ENCODE results near the gene SYDE2.
"Not testable (repeated sequence)": the region's sequence is repeated elsewhere in the genome, so short reads cannot be mapped to it uniquely, and the experiment has no call there.

Gene SYDE2

GRCh38 chr1:85171721-85172120 lies 29.1 kb downstream of the SYDE2 start:
- in situ Hi-C loops (cut with MboI; ENCODE audit: low sequenced_read_pairs), result no loop called here

DNA sequence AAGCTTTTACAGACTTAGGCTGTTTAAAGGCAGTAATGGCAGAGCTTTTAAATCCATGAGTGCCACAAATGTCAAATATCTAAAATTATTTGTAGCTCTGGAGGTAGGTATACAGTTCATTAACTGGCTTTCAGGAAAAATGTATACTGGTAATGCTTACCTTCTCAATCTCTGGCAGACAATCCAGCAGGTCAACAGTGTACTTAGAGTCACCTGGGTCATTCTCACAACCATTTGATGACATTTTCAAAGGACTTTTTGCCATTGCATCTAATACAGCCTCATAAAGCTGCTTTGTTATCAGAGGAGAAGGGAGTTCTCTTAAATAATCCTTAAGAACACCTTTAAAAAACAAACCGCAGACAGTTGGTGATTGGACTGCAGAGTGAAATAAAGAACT lies 31.9 kb downstream of the SYDE2 start:
- in situ Hi-C loops (cut with MboI; ENCODE audit: low sequenced_read_pairs), result no loop called here

- in situ Hi-C loops (cut with MboI; ENCODE audit: low sequenced_read_pairs), result no loop called here
Measured at GRCh38 chr1:85166351-85166750, 34.5 kb downstream of the SYDE2 start.

DNA sequence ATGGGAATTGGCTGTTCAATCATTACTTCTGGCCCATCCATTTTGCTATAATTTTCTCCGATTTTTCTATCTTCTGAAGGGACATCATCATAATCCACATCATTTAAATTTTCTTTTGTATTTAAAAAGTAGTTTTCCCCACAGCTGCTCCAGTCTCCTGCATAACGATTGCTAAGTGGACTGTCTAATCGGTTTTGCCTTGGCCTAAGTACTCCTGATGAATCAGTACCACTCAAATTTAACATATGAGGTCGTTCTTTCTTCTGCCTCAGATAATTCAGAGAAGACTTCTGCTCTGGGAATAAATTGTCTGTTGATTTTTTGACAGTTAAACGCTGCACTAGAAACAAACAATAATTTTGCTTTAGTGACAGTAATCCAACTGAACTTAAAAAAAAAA lies 41.9 kb downstream of the SYDE2 start:
- in situ Hi-C loops (cut with MboI; ENCODE audit: low sequenced_read_pairs), result no loop called here

- in situ Hi-C loops (cut with MboI; ENCODE audit: low sequenced_read_pairs), result no loop called here
Measured at GRCh38 chr1:85157436-85157835, 43.4 kb downstream of the SYDE2 start.

DNA sequence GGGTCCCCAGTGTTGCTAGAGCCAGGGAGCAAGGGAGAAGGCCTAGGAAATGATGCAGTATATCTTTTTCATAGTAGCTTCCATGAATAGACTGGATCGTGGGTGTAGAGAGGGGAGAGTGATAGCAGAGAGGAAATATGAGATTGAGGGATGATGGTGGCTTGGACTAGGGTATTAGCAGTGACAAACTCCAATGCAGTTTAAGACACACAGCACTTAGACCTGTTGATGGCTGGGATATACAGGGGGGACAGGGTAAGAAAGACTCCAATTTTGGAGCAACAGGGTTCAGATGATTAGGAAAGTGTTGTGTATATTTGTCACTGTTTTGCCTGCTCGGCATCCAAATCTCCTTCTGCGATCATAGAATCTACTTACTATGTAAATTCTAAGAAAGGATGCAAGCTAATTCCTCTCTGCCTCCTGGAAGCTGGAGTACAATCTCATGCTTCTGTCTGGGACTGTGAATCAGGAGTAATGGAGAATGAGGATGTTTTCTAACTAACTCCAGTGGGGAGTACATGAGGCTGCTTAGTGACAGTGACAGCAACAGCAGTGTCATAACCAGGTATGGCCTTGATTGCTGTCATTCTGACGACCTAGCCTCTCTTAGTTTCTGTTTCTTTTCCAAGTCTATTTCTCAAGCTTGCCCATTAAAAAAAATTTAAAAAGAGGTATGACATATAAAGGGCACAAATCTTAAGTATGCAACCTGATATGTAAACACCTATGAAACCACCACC lies 47.5 kb downstream of the SYDE2 start:
- in situ Hi-C loops (cut with MboI; ENCODE audit: low sequenced_read_pairs), result no loop called here

DNA sequence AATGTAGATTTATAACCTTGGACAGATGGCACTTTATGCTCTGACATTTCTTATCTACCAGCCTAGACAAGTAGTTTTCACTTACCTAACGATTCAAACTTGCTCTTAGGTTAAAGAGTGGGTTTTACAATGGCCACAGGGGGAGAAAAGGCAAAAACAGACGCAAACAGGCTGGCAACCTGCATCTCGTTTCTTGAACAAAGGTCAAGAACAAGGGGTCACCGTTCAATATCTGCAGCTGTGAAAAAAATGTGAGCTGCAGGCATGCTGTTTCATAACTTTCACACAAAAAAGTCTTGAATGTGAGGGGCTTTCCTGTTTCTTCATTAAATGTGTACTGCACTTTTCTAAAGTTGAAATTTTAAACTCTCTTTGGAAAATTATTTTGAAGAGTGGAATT lies 49.4 kb downstream of the SYDE2 start:
- in situ Hi-C loops (cut with MboI; ENCODE audit: low sequenced_read_pairs), result no loop called here

DNA sequence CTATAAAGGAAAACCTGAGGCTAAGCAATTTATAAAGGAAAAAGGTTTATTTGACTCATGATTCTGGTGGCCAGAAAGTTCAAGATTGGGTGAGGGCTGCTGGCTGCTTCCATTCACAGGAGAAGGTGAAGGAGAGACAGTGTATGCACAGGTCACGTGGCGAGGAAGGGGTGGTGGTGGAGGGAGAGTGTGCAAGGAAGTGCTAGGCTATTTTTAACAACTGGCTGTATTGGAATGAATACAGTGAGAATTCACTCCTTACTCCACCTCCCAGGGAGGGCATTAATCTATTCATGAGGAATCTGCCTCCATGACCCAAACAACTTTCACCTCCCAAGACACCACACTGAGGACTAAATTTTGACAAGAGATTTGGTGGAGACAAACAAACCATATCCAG lies 51.0 kb downstream of the SYDE2 start:
- in situ Hi-C loops (cut with MboI; ENCODE audit: low sequenced_read_pairs), result no loop called here

GRCh38 chr1:85148524-85149250 lies 52.1 kb downstream of the SYDE2 start:
- in situ Hi-C loops (cut with MboI; ENCODE audit: low sequenced_read_pairs), result no loop called here

- in situ Hi-C loops (cut with MboI; ENCODE audit: low sequenced_read_pairs), result no loop called here
Measured at GRCh38 chr1:85146972-85147359, 53.9 kb downstream of the SYDE2 start.

- in situ Hi-C loops (cut with MboI; ENCODE audit: low sequenced_read_pairs), result not testable (repeated sequence)
Measured at GRCh38 chr1:85146298-85146971, 54.4 kb downstream of the SYDE2 start.

GRCh38 chr1:85144351-85144750 lies 56.5 kb downstream of the SYDE2 start:
- in situ Hi-C loops (cut with MboI; ENCODE audit: low sequenced_read_pairs), result no loop called here

DNA sequence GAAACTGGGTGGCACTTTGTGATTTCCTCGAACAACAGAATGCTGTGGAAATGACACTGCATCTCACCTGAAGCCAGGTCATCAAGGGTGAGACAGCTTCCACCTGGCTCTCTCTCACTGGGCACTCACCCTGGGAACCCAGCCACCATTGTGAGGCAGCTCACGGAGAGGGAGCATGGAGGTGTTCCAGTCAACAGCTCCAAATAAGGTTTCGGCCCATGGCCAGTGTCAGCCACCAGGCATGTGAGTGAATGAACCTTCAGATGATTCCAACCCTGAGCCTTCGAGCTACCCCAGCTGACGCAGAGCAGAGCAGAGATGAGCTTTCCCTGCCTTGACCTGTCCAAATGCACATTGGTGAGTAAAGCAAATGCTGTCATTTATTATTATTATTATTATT lies 58.1 kb downstream of the SYDE2 start:
- in situ Hi-C loops (cut with MboI; ENCODE audit: low sequenced_read_pairs), result no loop called here

DNA sequence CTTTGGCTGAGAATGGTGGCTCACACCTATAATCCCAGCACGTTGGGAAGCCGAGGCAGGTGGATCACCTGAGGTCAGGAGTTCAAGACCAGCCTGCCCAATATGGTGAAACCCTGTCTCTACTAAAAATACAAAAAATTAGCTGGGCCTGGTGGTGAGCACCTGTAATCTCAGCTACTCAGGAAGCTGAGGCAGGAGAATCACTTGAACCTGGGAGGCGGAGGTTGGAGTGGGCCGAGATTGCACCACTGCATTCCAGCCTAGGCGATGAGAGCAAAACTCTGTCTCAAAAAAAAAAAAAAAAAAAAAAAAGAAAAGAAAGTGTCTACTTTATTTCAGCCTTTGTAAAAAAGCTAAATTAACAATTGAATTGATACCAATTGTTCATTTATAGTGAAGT lies 62.4 kb downstream of the SYDE2 start:
- in situ Hi-C loops (cut with MboI; ENCODE audit: low sequenced_read_pairs), result not testable (repeated sequence)

DNA sequence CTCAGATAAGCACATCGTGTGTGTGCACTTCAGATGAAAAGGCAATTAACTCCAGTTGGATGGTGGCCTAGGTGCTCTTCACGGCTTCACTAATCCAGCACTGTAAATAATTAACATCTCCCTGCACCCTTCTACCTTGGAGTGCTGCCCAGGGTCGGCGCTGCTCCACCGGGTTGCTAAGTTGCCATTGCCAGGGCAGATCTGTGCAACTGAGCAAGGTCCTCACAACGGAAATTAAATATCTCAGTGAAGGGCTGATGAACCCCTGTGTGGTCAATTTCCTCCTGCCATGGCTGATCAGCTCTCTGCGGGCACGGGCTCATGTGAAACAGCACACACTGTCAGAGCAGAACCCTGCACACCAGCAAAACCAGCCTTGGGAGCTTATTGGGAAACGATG lies 63.2 kb downstream of the SYDE2 start:
- in situ Hi-C loops (cut with MboI; ENCODE audit: low sequenced_read_pairs), result no loop called here

GRCh38 chr1:85135392-85135798 lies 65.4 kb downstream of the SYDE2 start:
- in situ Hi-C loops (cut with MboI; ENCODE audit: low sequenced_read_pairs), result no loop called here

DNA sequence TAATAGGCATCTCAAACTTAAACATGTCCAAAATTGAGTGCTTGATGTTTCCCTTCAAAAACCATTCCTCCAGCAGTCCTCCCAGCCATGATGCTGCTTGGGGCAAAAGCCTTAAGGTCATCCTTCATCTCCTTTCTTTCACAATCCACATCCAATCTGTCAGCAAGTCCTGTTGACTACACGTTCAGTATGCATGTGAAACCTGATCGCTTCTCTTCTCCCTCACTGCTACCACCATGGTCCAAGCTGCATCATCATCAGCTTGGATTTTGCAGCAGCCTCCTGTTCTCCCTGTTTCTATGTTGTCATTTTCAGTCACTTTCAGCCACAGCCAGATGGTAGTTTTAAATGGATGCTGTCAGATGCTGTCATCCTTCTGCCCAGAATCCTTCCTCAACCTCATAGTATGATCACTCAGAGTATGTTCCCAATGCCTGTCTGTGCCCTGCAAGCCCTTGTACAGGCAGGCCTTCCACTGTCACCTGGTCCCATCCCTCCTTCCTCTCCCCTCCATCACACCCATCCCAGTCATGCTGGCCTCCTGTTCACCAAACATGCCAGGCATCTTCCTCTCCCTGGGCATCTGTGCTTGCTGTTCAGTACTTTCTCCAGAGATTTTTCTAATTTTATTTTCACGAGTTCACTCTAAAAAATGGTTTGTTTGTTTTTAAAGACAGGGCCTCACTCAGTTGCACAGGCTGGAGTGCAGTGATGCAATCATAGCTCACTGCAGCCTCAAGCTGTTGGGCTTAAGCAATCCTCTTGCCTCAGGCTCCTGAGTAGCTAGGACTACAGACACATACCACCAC lies 66.0 kb downstream of the SYDE2 start:
- in situ Hi-C loops (cut with MboI; ENCODE audit: low sequenced_read_pairs), result no loop called here

GRCh38 chr1:85133565-85134159 lies 67.2 kb downstream of the SYDE2 start:
- in situ Hi-C loops (cut with MboI; ENCODE audit: low sequenced_read_pairs), result no loop called here

- in situ Hi-C loops (cut with MboI; ENCODE audit: low sequenced_read_pairs), result no loop called here
Measured at GRCh38 chr1:85132078-85132720, 68.6 kb downstream of the SYDE2 start.

GRCh38 chr1:85128316-85128715 lies 72.5 kb downstream of the SYDE2 start:
- in situ Hi-C loops (cut with MboI; ENCODE audit: low sequenced_read_pairs), result no loop called here

Data from HL-60/S4 treated with phorbol 12-myristate 13-acetate at 8.2 ng/mL for 4 days and 3 days (cell line).